ENCODE results near the gene ZNF230.

The ZNF230 gene

DNA sequence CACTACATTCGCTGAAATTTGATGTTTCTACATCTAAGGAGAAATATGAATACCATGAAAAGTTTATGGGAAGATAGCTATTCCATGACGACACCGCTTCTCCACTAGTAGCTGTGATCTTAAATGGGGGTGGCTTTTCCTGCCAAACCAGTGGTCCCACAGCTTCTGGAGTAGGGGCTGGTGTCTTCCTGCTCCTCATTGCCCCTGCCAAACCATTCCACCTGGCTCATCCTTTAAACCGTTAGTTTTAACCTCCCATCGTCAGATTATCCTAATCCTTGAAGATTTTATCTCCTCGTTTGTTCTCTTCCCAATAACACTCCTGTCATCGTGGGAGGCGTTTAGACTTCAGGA is 568 bp upstream of the ZNF230 start:
- peak overlapping the region; percentile 69 for H3K9ac ChIP-seq (ENCODE audit: low read length)
- no peaks in the 10 kb centered on the region for H3K79me2 ChIP-seq (ENCODE audit: insufficient read depth, low read length)
- H3K27me3 ChIP-seq (ENCODE audit: insufficient read depth, low read length): no peaks in the 10 kb centered on the region
- H4K20me1 ChIP-seq (ENCODE audit: insufficient read depth, low read length): no peaks in the 10 kb centered on the region
- TF ChIP-seq, protein P1, sequence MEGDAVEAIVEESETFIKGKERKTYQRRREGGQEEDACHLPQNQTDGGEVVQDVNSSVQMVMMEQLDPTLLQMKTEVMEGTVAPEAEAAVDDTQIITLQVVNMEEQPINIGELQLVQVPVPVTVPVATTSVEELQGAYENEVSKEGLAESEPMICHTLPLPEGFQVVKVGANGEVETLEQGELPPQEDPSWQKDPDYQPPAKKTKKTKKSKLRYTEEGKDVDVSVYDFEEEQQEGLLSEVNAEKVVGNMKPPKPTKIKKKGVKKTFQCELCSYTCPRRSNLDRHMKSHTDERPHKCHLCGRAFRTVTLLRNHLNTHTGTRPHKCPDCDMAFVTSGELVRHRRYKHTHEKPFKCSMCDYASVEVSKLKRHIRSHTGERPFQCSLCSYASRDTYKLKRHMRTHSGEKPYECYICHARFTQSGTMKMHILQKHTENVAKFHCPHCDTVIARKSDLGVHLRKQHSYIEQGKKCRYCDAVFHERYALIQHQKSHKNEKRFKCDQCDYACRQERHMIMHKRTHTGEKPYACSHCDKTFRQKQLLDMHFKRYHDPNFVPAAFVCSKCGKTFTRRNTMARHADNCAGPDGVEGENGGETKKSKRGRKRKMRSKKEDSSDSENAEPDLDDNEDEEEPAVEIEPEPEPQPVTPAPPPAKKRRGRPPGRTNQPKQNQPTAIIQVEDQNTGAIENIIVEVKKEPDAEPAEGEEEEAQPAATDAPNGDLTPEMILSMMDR (IDR thresholded peaks at IDR 0.05; ENCODE audit: low read length): no peak
- TF ChIP-seq EZH2 (IDR thresholded peaks at IDR 0.05; ENCODE audit: borderline replicate concordance, low read length): no peak
- no peaks in the 10 kb centered on the region for H3K9me2 ChIP-seq (ENCODE audit: low read depth, low read length)
- H3K36me3 ChIP-seq (ENCODE audit: insufficient read depth, low read length): peaks cover 1% of the 10 kb centered on the region
- H3K9me3 ChIP-seq (ENCODE audit: low read length): no peaks in the 10 kb centered on the region
- H3K4me2 ChIP-seq (ENCODE audit: low read length): peak overlapping the region; percentile 77
- peaks cover 11% of the 10 kb centered on the region for H3K4me1 ChIP-seq (ENCODE audit: insufficient read depth, low read length, severe bottlenecking)
- peak overlapping the region; percentile 76 for H3K4me3 ChIP-seq (ENCODE audit: low read depth, low read length, poor library complexity, severe bottlenecking)
- no peaks in the 10 kb centered on the region for H3F3A ChIP-seq (ENCODE audit: insufficient read depth, low read length)
- no peak overlapping the region for H3K27ac ChIP-seq (ENCODE audit: low read depth, low read length, poor library complexity, severe bottlenecking)
- peak overlapping the region; percentile 91; the same call in 1 of the 2 replicates for H2AFZ ChIP-seq (ENCODE audit: low read length)

DNA sequence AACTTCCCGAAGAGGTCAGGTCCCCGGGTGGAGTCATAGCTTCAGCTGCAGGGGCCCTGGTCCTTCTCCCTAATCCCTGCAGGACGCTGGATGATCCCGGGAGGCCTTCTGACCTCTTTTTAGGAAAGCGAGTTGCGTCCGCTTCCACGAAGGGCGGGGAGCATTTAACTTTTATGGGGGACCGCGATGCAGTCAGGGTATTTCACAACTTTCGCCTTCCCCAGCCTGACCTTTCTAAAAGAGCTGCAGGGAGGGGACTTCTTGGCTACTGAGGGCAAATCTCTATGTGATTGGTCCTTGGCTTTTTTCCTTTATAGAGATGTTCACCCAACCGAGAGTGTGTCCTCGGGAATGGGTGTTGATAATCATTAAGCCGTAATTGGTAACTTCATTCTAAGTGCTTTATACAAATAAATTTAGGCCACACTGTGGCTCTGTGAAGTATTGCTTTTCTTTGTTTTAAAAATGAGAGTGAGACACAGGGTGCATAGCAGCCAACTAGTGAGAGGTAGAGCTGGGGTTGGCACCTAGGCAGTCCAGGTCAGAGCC is 778 bp downstream of the ZNF230 start:
- H3K4me3 ChIP-seq (ENCODE audit: low read depth, low read length, poor library complexity, severe bottlenecking): peak overlapping the region; percentile 76
- H2AFZ ChIP-seq (ENCODE audit: low read length): no peak overlapping the region
- peaks cover 11% of the 10 kb centered on the region for H3K4me1 ChIP-seq (ENCODE audit: insufficient read depth, low read length, severe bottlenecking)
- peak overlapping the region; percentile 77 for H3K4me2 ChIP-seq (ENCODE audit: low read length)
- peak overlapping the region; percentile 69 for H3K9ac ChIP-seq (ENCODE audit: low read length)
- no peaks in the 10 kb centered on the region for H3K79me2 ChIP-seq (ENCODE audit: insufficient read depth, low read length)
- no peaks in the 10 kb centered on the region for H3F3A ChIP-seq (ENCODE audit: insufficient read depth, low read length)
- H3K27me3 ChIP-seq (ENCODE audit: insufficient read depth, low read length): no peaks in the 10 kb centered on the region
- no peak overlapping the region for H3K27ac ChIP-seq (ENCODE audit: low read depth, low read length, poor library complexity, severe bottlenecking)
- peaks cover 15% of the 10 kb centered on the region for H3K36me3 ChIP-seq (ENCODE audit: insufficient read depth, low read length)
- TF ChIP-seq, protein P1 (IDR thresholded peaks at IDR 0.05; ENCODE audit: low read length): no peak
- no peak for TF ChIP-seq EZH2 (IDR thresholded peaks at IDR 0.05; ENCODE audit: borderline replicate concordance, low read length)
- H3K9me2 ChIP-seq (ENCODE audit: low read depth, low read length): no peaks in the 10 kb centered on the region
- H3K9me3 ChIP-seq (ENCODE audit: low read length): 0 out of 2 replicates have a peak, but pooled peaks cover 8% of the 10 kb centered on the region
- no peaks in the 10 kb centered on the region for H4K20me1 ChIP-seq (ENCODE audit: insufficient read depth, low read length)

- Histone ChIP-seq H3K9me3 (ENCODE audit: low read length) (peaks cover 17% of the 10 kb centered on the region; the same call in 1 of the 2 replicates), H3K79me2 (ENCODE audit: insufficient read depth, low read length) (no peaks in the 10 kb centered on the region), H3K4me3 (ENCODE audit: low read depth, low read length, poor library complexity, severe bottlenecking) (no peak overlapping the region), H3K36me3 (ENCODE audit: insufficient read depth, low read length) (peaks cover 37% of the 10 kb centered on the region), H2AFZ (ENCODE audit: low read length) (no peak overlapping the region), H3K27me3 (ENCODE audit: insufficient read depth, low read length) (no peaks in the 10 kb centered on the region), H3K27ac (ENCODE audit: low read depth, low read length, poor library complexity, severe bottlenecking) (no peak overlapping the region), H3F3A (ENCODE audit: insufficient read depth, low read length) (no peaks in the 10 kb centered on the region), H3K9me2 (ENCODE audit: low read depth, low read length) (no peaks in the 10 kb centered on the region), H3K9ac (ENCODE audit: low read length) (no peak overlapping the region), H3K4me1 (ENCODE audit: insufficient read depth, low read length, severe bottlenecking) (peaks cover 11% of the 10 kb centered on the region), H4K20me1 (ENCODE audit: insufficient read depth, low read length) (no peaks in the 10 kb centered on the region), H3K4me2 (ENCODE audit: low read length) (no peak overlapping the region)
- TF ChIP-seq, protein P1 (IDR thresholded peaks at IDR 0.05; ENCODE audit: low read length): no peak
- no peak for TF ChIP-seq EZH2 (IDR thresholded peaks at IDR 0.05; ENCODE audit: borderline replicate concordance, low read length)
These were observed 3.2 kb downstream of the ZNF230 start for GRCh38 chr19:44005973-44006372.

Data from OCI-LY1 (cell line).